Measurements from ENCODE around the gene YRDC. TPM values are rescaled to one million over a fixed set of nuclear protein-coding genes. Genes with fewer than 3 reads are reported as not detected.

The YRDC gene
- polyA plus RNA-seq, 1 donor (not counting 4 experiments of a cell fraction or from before 2014, with no cell fraction given): 22.2 TPM

GRCh38 chr1:37753473-37754321 is 54.3 kb downstream of the YRDC start:
- no peak for FAIRE-seq
- H3K27me3 ChIP-seq (ENCODE audit: control insufficient read depth, extremely low read depth, insufficient read depth, low read length): peaks cover 53% of the 10 kb centered on the region

More at GRCh38 chr1:37753473-37754321, 54.3 kb downstream of the YRDC start:
- Histone ChIP-seq H3K9me1 (ENCODE audit: control insufficient read depth, extremely low read depth, insufficient read depth, low read length) (no peaks in the 10 kb centered on the region), H2AFZ (ENCODE audit: control insufficient read depth, low read length) (no peak overlapping the region), H3K4me1 (ENCODE audit: control insufficient read depth, extremely low read depth, insufficient read depth, low read length) (no peaks in the 10 kb centered on the region), H3K36me3 (ENCODE audit: control insufficient read depth in 2 of 2, extremely low read depth in 1 of 2, insufficient read depth in 2 of 2, low read length in 2 of 2) (no peaks in the 10 kb centered on the region), H3K4me3 (ENCODE audit: control insufficient read depth in 2 of 3, extremely low read depth in 1 of 3, insufficient read depth in 2 of 3, low read depth in 1 of 3, low read length in 3 of 3) (no peak overlapping the region), H4K20me1 (ENCODE audit: control insufficient read depth, extremely low read depth, insufficient read depth, low read length) (no peaks in the 10 kb centered on the region), H3K9me3 (ENCODE audit: control insufficient read depth, low read depth, low read length) (no peaks in the 10 kb centered on the region), H3K4me2 (ENCODE audit: control insufficient read depth, extremely low read depth, insufficient read depth, low read depth, low read length) (no peak overlapping the region), H3K79me2 (ENCODE audit: control insufficient read depth, insufficient read depth, low read length) (no peaks in the 10 kb centered on the region), H3K9ac (ENCODE audit: control insufficient read depth, extremely low read depth, insufficient read depth, low read length) (no peak overlapping the region), H3K27ac (ENCODE audit: control insufficient read depth, insufficient read depth, low read length) (no peak overlapping the region)
- no peak for DNase-seq (ENCODE audit: low read depth, low spot score)
- TF ChIP-seq CTCF (optimal IDR thresholded peaks at IDR 0.05 in 1 of 3, IDR thresholded peaks at IDR 0.05 in 1 of 3, conservative IDR thresholded peaks at IDR 0.05 in 1 of 3; ENCODE audit: extremely low read depth in 1 of 3, insufficient read depth in 2 of 3, low read length in 3 of 3): no peak
- peak; percentile 98 for TF ChIP-seq EZH2 (IDR thresholded peaks at IDR 0.05; ENCODE audit: low read length)
- dilution Hi-C loops (cut with MboI; ENCODE audit: extremely low pct_ligation_motif_present, low sequenced_read_pairs): no loop called here

Other genes with a start within 250 kb of the YRDC start
- gene GNL2, start 212.3 kb downstream of the YRDC start, polyA plus RNA-seq: 49.7 to 81.0 TPM (median 52.7 TPM) in 3 replicates
- gene RSPO1, start 173.3 kb downstream of the YRDC start, polyA plus RNA-seq: not detected in 3 replicates
- 3.7 to 22.1 TPM (median 15.1 TPM) in 3 replicates for gene CDCA8, start 115.7 kb downstream of the YRDC start, polyA plus RNA-seq
- gene EPHA10, start 43.1 kb downstream of the YRDC start, polyA plus RNA-seq: 0.01 TPM in 1 of 3 replicates, not detected in the others
- gene MANEAL, start 14.4 kb downstream of the YRDC start, polyA plus RNA-seq: 0.32 to 0.72 TPM (median 0.37 TPM) in 3 replicates
- gene C1orf122, start 418 bp downstream of the YRDC start, polyA plus RNA-seq: 22.2 to 46.0 TPM (median 25.8 TPM) in 3 replicates
- gene MTF1, start 51.4 kb upstream of the YRDC start, polyA plus RNA-seq: 10.5 to 13.1 TPM (median 10.7 TPM) in 3 replicates
- gene INPP5B, start 138.8 kb upstream of the YRDC start, polyA plus RNA-seq: 3.4 to 6.4 TPM (median 6.0 TPM) in 3 replicates
- gene SF3A3, start 181.8 kb upstream of the YRDC start, polyA plus RNA-seq: 26.4 to 47.0 TPM (median 44.5 TPM) in 3 replicates
- 5.1 to 24.6 TPM (median 5.2 TPM) in 3 replicates for gene FHL3, start 197.3 kb upstream of the YRDC start, polyA plus RNA-seq
- 24.1 to 50.0 TPM (median 49.1 TPM) in 3 replicates for gene UTP11, start 204.5 kb upstream of the YRDC start, polyA plus RNA-seq
- 0.32 to 1.3 TPM (median 0.59 TPM) in 3 replicates for gene POU3F1, start 238.6 kb upstream of the YRDC start, polyA plus RNA-seq

All from keratinocyte (primary cell).